ENCODE results near the gene NCLN. TPM values are rescaled to one million over a fixed set of nuclear protein-coding genes. Genes with fewer than 3 reads are reported as not detected.

Gene NCLN
- total and polyA plus RNA-seq, 9 of the 15 experiments (the other 6 are each of a cell fraction or from before 2014, with no cell fraction given) = 3.8 to 126 (median 39.6) TPM

DNA sequence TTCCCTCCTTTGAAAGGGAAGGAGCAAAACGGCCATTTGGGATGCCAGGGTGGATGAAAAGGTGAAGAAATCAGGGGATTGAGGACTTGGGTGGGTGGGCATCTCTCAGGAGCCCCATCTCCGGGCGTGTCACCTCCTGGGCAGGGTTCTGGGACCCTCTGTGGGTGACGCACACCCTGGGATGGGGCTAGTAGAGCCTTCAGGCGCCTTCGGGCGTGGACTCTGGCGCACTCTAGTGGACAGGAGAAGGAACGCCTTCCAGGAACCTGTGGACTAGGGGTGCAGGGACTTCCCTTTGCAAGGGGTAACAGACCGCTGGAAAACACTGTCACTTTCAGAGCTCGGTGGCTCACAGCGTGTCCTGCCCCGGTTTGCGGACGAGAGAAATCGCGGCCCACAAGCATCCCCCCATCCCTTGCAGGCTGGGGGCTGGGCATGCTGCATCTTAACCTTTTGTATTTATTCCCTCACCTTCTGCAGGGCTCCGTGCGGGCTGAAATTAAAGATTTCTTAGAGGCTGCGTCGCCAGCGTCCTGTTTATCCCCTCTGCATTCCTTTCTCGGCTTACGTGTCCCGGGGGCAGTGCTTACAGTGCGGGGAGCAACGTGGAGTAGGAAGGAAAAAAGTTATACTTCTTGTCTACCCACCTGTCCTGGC lies 22.4 kb upstream of the NCLN start (continued):
- TF ChIP-seq HES1 (IDR thresholded peaks at IDR 0.05; ENCODE audit: low read depth) (no peak), MXI1 (IDR thresholded peaks at IDR 0.05; ENCODE audit: low read depth, low read length) (no peak), ZNF324 (CRISPR knock-in tag; IDR thresholded peaks at IDR 0.05) (no peak), CBX3 (IDR thresholded peaks at IDR 0.05; ENCODE audit: borderline replicate concordance in 1 of 2, low read length in 2 of 2) (no peak), ZNF311 (CRISPR knock-in tag; IDR thresholded peaks at IDR 0.05) (no peak), PYGO2 (tag; IDR thresholded peaks at IDR 0.05) (no peak), RAD51 (IDR thresholded peaks at IDR 0.05; ENCODE audit: borderline replicate concordance, low read depth) (no peak), ZKSCAN3 (CRISPR knock-in tag; IDR thresholded peaks at IDR 0.05) (no peak), CBX1 (IDR thresholded peaks at IDR 0.05; ENCODE audit: low read depth) (no peak), HNRNPK (IDR thresholded peaks at IDR 0.05; ENCODE audit: low read depth, low read length, poor library complexity, severe bottlenecking) (no peak), TAL1 (IDR thresholded peaks at IDR 0.05) (no peak), VEZF1 (CRISPR knock-in tag; IDR thresholded peaks at IDR 0.05) (peak; percentile 18; the same call in 1 of the 2 replicates), JUN (IDR thresholded peaks at IDR 0.05; ENCODE audit: borderline replicate concordance, low read depth, low read length) (peak; percentile 14; the same call in 1 of the 2 replicates), JUN (CRISPR knock-in tag; IDR thresholded peaks at IDR 0.05; ENCODE audit: borderline replicate concordance) (no peak), ZNF146 (CRISPR knock-in tag; IDR thresholded peaks at IDR 0.05; ENCODE audit: unreplicated experiment) (peak; percentile 1)
- TF ChIP-seq, protein P1, sequence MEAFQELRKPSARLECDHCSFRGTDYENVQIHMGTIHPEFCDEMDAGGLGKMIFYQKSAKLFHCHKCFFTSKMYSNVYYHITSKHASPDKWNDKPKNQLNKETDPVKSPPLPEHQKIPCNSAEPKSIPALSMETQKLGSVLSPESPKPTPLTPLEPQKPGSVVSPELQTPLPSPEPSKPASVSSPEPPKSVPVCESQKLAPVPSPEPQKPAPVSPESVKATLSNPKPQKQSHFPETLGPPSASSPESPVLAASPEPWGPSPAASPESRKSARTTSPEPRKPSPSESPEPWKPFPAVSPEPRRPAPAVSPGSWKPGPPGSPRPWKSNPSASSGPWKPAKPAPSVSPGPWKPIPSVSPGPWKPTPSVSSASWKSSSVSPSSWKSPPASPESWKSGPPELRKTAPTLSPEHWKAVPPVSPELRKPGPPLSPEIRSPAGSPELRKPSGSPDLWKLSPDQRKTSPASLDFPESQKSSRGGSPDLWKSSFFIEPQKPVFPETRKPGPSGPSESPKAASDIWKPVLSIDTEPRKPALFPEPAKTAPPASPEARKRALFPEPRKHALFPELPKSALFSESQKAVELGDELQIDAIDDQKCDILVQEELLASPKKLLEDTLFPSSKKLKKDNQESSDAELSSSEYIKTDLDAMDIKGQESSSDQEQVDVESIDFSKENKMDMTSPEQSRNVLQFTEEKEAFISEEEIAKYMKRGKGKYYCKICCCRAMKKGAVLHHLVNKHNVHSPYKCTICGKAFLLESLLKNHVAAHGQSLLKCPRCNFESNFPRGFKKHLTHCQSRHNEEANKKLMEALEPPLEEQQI (IDR thresholded peaks at IDR 0.05) = no peak
- TF ChIP-seq, protein P2, sequence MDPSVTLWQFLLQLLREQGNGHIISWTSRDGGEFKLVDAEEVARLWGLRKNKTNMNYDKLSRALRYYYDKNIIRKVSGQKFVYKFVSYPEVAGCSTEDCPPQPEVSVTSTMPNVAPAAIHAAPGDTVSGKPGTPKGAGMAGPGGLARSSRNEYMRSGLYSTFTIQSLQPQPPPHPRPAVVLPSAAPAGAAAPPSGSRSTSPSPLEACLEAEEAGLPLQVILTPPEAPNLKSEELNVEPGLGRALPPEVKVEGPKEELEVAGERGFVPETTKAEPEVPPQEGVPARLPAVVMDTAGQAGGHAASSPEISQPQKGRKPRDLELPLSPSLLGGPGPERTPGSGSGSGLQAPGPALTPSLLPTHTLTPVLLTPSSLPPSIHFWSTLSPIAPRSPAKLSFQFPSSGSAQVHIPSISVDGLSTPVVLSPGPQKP (CRISPR knock-in tag; IDR thresholded peaks at IDR 0.05) = no peak
- TF ChIP-seq, protein P3, sequence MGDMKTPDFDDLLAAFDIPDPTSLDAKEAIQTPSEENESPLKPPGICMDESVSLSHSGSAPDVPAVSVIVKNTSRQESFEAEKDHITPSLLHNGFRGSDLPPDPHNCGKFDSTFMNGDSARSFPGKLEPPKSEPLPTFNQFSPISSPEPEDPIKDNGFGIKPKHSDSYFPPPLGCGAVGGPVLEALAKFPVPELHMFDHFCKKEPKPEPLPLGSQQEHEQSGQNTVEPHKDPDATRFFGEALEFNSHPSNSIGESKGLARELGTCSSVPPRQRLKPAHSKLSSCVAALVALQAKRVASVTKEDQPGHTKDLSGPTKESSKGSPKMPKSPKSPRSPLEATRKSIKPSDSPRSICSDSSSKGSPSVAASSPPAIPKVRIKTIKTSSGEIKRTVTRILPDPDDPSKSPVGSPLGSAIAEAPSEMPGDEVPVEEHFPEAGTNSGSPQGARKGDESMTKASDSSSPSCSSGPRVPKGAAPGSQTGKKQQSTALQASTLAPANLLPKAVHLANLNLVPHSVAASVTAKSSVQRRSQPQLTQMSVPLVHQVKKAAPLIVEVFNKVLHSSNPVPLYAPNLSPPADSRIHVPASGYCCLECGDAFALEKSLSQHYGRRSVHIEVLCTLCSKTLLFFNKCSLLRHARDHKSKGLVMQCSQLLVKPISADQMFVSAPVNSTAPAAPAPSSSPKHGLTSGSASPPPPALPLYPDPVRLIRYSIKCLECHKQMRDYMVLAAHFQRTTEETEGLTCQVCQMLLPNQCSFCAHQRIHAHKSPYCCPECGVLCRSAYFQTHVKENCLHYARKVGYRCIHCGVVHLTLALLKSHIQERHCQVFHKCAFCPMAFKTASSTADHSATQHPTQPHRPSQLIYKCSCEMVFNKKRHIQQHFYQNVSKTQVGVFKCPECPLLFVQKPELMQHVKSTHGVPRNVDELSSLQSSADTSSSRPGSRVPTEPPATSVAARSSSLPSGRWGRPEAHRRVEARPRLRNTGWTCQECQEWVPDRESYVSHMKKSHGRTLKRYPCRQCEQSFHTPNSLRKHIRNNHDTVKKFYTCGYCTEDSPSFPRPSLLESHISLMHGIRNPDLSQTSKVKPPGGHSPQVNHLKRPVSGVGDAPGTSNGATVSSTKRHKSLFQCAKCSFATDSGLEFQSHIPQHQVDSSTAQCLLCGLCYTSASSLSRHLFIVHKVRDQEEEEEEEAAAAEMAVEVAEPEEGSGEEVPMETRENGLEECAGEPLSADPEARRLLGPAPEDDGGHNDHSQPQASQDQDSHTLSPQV (IDR thresholded peaks at IDR 0.05) = no peak
